Naive thymus-derived CD4-positive, alpha-beta T cell (primary cell): ENCODE results near the gene LRMDA. TPM values are rescaled to one million over a fixed set of nuclear protein-coding genes. Genes with fewer than 3 reads are reported as not detected.

ENCODE experiments used
- ATAC-seq: fragments of 150-1000 bp; cut with Tn5 transposase; 2 replicates; pipeline ENCODE4 v1.10.0; 2021; ENCODE audit warnings: mild to moderate bottlenecking, moderate library complexity
- CTCF ChIA-PET: fragments of 350-600 bp; sonication (Branson Sonifier 250); formaldehyde crosslinking; loops from one replicate; lab custom pipeline; 2021; ENCODE audit warnings: antibody characterized with exemption; lab: Charles Lee
- POLR2A ChIA-PET: fragments of 350-600 bp; sonication (Branson Sonifier 250); formaldehyde crosslinking; loops from one replicate; lab custom pipeline; 2021; ENCODE audit warnings: antibody characterized with exemption, inconsistent platforms; lab: Charles Lee
- DNase-seq, 9 donors: peaks; one replicate each; pipeline versions ENCODE4 v3.0.0 to v3.0.0-alpha.2; 2020 to 2022; ENCODE audit warnings: mixed read lengths in 1 of 9
- H3K27ac ChIP-seq: one replicate; pipeline ENCODE4 v1.7.0; 2013; ENCODE audit warnings: mild to moderate bottlenecking, low read depth, low read length, moderate library complexity
- H3K27me3 ChIP-seq, 2 donors: one replicate each; pipeline ENCODE4 v1.7.0; 2013; ENCODE audit warnings: low read length in 2 of 2, mild to moderate bottlenecking in 2 of 2, moderate library complexity in 2 of 2; ENCODE audit not compliant: control insufficient read depth in 2 of 2, insufficient read depth in 2 of 2
- H3K36me3 ChIP-seq, 3 experiments: 1 replicate in 2 of 3; 2 replicates in 1 of 3; pipeline ENCODE4 v1.7.0; 2013; ENCODE audit warnings: low read length in 3 of 3, mild to moderate bottlenecking in 3 of 3, moderate library complexity in 1 of 3; ENCODE audit not compliant: insufficient read depth in 3 of 3, control insufficient read depth in 2 of 3
- H3K4me1 ChIP-seq, 2 donors: one replicate each; pipeline ENCODE4 v1.7.0; 2013; ENCODE audit warnings: low read length in 2 of 2, mild to moderate bottlenecking in 2 of 2, moderate library complexity in 1 of 2; ENCODE audit not compliant: control insufficient read depth in 2 of 2, insufficient read depth in 2 of 2
- H3K4me3 ChIP-seq: 2 replicates; pipeline ENCODE4 v1.7.0; 2013; ENCODE audit warnings: mild to moderate bottlenecking, low read length
- H3K9me3 ChIP-seq, 3 experiments: 1 replicate in 2 of 3; 2 replicates in 1 of 3; pipeline ENCODE4 v1.7.0; 2013; ENCODE audit warnings: low read length in 3 of 3; ENCODE audit not compliant: control insufficient read depth in 2 of 3
- H3K27ac Mint-ChIP-seq, 9 donors: one replicate each; pipeline ENCODE4 v1.8.0; 2020 to 2022; ENCODE audit warnings: mixed read lengths in 9 of 9, mild to moderate bottlenecking in 8 of 9, moderate library complexity in 5 of 9, inconsistent platforms in 2 of 9
- H3K27me3 Mint-ChIP-seq, 5 donors: one replicate each; pipeline ENCODE4 v1.8.0; 2021 to 2022; ENCODE audit warnings: mixed read lengths in 5 of 5, mild to moderate bottlenecking in 1 of 5
- H3K36me3 Mint-ChIP-seq, 5 donors: one replicate each; pipeline ENCODE4 v1.8.0; 2020 to 2022; ENCODE audit warnings: mixed read lengths in 5 of 5, mild to moderate bottlenecking in 3 of 5, inconsistent platforms in 1 of 5
- H3K4me1 Mint-ChIP-seq, 7 donors: one replicate each; pipeline ENCODE4 v1.8.0; 2020 to 2022; ENCODE audit warnings: mixed read lengths in 7 of 7, mild to moderate bottlenecking in 3 of 7, inconsistent platforms in 1 of 7
- H3K4me3 Mint-ChIP-seq, 10 donors: one replicate each; pipeline ENCODE4 v1.8.0; 2020 to 2022; ENCODE audit warnings: mild to moderate bottlenecking in 10 of 10, mixed read lengths in 10 of 10, moderate library complexity in 6 of 10, inconsistent platforms in 2 of 10
- H3K9me3 Mint-ChIP-seq, 11 donors: one replicate each; pipeline ENCODE4 v1.8.0; 2020 to 2022; ENCODE audit warnings: mixed read lengths in 11 of 11, mild to moderate bottlenecking in 4 of 11, inconsistent platforms in 1 of 11, moderate library complexity in 1 of 11
- intact Hi-C, 2 donors: fragments of 100-400 bp; cut with micrococcal nuclease; formaldehyde crosslinking; loops; one replicate each; pipeline ENCODE4 v1.15.1; 2023
- polyA plus RNA-seq, 2 donors: library from polyadenylated mRNA; unstranded; fragments of 300-500 nt; fragmentation: Illumina TruSeq; gene quantifications; one replicate each; pipeline ENCODE4 v1.2.3, GENCODE V29; 2021
- total RNA-seq, 6 experiments: library from RNA in 5 of 6; stranded (reverse) in 5 of 6; gene quantifications; 1 replicate in 5 of 6; 2 replicates in 1 of 6; pipeline ENCODE4 v1.2.3 and lab custom pipeline; 2021 to 2026

LRMDA gene
- total and polyA plus RNA-seq, 7 experiments from 2014 or later, result 0.57 to 14.9 (median 3.0) TPM; not detected in 4

GRCh38 chr10:75995041-75995430, 563.6 kb downstream of the LRMDA start:
- no peaks in the 10 kb centered on the region for H3K36me3 Mint-ChIP-seq
- ATAC-seq, result no peak
- CTCF ChIA-PET, result no interaction called here

DNA sequence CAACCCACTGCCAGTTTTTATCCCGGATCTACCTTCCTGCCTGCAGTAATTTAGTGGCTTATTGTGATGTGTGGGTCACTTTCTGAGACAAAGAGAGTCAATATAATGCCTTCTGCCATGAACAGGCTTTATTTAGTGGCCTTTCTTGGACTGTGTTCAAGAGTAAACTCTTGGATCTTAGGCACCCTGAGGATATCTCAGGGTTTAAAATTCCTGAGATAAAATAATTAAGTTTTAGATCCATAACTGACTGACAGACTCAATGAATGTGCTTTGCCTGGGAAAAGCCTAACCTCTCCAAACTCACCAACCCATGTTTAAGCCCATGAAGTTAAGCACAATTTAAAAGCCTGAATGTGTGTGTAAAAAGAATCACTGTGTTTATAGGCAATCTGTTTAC, 564.3 kb downstream of the LRMDA start:
- no peaks in the 10 kb centered on the region for H3K4me1 ChIP-seq
- Mint-ChIP-seq H3K36me3 (no peaks in the 10 kb centered on the region), H3K27ac (no peak overlapping the region), H3K9me3 (peaks cover 0 to 2% (median 0%) of the 10 kb centered on the region in 11 donors), H3K4me1 (no peaks in the 10 kb centered on the region), H3K27me3 (peaks cover 0 to 5% (median 0%) of the 10 kb centered on the region in 5 donors), H3K4me3 (no peak overlapping the region)
- ChIA-PET CTCF (no interaction called here), POLR2A (no interaction called here)
- DNase-seq (no peak), ATAC-seq (no peak)
- no peak overlapping the region for H3K27ac ChIP-seq
- no peak overlapping the region for H3K4me3 ChIP-seq
- no peaks in the 10 kb centered on the region for H3K27me3 ChIP-seq
- no peaks in the 10 kb centered on the region for H3K9me3 ChIP-seq
- H3K36me3 ChIP-seq, result no peaks in the 10 kb centered on the region
- intact Hi-C loops, result no loop called here

More at GRCh38 chr10:75995041-75995430, 563.6 kb downstream of the LRMDA start:
- H3K9me3 ChIP-seq, result no peaks in the 10 kb centered on the region
- H3K4me1 Mint-ChIP-seq, result no peaks in the 10 kb centered on the region
- intact Hi-C loops, result no loop called here
- H3K27me3 ChIP-seq, result no peaks in the 10 kb centered on the region
- no peak overlapping the region for H3K27ac ChIP-seq
- H3K9me3 Mint-ChIP-seq, result peaks cover 0 to 3% (median 0%) of the 10 kb centered on the region in 11 donors
- DNase-seq, result no peak
- H3K36me3 ChIP-seq, result no peaks in the 10 kb centered on the region
- H3K4me1 ChIP-seq, result no peaks in the 10 kb centered on the region
- H3K27ac Mint-ChIP-seq, result no peak overlapping the region
- POLR2A ChIA-PET, result no interaction called here
- H3K4me3 ChIP-seq, result no peak overlapping the region
- H3K27me3 Mint-ChIP-seq, result no peaks in the 10 kb centered on the region
- H3K4me3 Mint-ChIP-seq, result no peak overlapping the region

DNA sequence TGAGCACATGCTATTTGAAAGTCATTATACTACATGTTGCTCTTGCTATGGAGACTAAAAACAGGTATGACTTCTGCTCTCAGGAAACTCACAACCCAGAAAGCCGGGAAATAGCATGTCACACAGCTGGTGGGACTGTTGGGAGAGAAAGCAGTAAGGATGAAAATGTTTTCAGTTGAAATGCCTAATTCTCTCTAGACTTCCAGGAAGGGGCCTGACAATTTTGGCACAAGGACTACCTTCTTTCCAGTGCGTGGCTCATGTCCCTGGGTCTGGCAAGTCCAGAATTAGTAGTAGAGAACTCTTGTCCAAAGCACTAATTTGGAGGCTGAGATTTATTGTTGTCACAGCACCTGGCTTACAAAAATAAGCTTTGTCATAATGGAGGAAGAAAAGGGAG, 567.6 kb downstream of the LRMDA start:
- ATAC-seq (no peak), DNase-seq (no peak)
- Mint-ChIP-seq H3K9me3 (peaks cover 0 to 2% (median 0%) of the 10 kb centered on the region in 11 donors), H3K27me3 (peaks cover 0 to 5% (median 0%) of the 10 kb centered on the region in 5 donors), H3K36me3 (no peaks in the 10 kb centered on the region), H3K4me3 (no peak overlapping the region), H3K27ac (no peak overlapping the region), H3K4me1 (no peaks in the 10 kb centered on the region)
- intact Hi-C loops, result no loop called here
- CTCF ChIA-PET, result no interaction called here
- H3K27ac ChIP-seq, result no peak overlapping the region
- H3K4me1 ChIP-seq, result no peaks in the 10 kb centered on the region
- POLR2A ChIA-PET, result no interaction called here
- no peak overlapping the region for H3K4me3 ChIP-seq
- H3K27me3 ChIP-seq, result no peaks in the 10 kb centered on the region
- H3K9me3 ChIP-seq, result no peaks in the 10 kb centered on the region
- no peaks in the 10 kb centered on the region for H3K36me3 ChIP-seq

DNA sequence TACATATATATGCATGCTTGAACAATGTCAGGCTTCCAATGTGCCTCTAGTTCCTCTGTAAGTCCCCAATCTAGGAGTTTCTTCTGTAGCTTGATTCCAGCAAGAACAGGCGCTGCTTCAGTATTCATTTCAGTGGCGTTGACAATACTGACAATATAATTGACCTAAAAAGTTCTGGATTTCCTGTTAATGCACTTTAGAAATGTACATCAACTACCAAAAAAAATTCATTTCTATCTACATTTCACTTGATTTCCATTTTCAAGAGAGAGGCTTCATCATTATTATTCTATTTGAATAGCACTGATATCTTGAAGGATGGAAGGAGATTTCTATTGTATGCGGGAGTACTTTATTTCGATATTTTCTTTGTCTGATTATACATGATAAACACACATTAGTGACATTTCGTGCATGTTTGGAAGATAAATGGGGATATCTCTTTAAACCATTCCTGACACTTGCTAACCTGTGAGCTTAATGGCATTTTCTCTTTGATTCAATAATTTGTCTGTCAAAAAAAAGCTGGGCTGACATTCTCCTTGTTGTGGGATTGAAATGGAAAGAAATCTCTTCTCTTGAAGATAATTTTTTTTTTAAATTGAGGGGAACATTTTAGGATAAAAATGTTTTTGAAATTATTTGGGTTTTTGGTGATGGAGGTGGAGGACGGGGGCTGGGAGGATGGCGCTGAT, 568.2 kb downstream of the LRMDA start:
- Mint-ChIP-seq H3K27me3 (peaks cover 0 to 5% (median 0%) of the 10 kb centered on the region in 5 donors), H3K27ac (no peak overlapping the region), H3K36me3 (no peaks in the 10 kb centered on the region), H3K9me3 (peaks cover 0 to 2% (median 0%) of the 10 kb centered on the region in 11 donors), H3K4me3 (no peak overlapping the region), H3K4me1 (no peaks in the 10 kb centered on the region)
- no peak for DNase-seq
- Histone ChIP-seq H3K27ac (no peak overlapping the region), H3K27me3 (no peaks in the 10 kb centered on the region), H3K36me3 (no peaks in the 10 kb centered on the region), H3K4me1 (no peaks in the 10 kb centered on the region), H3K9me3 (no peaks in the 10 kb centered on the region), H3K4me3 (no peak overlapping the region)
- ATAC-seq, result no peak
- intact Hi-C loops, result no loop called here
- ChIA-PET POLR2A (no interaction called here), CTCF (no interaction called here)

- DNase-seq (no peak), ATAC-seq (no peak)
- Histone ChIP-seq H3K4me3 (no peak overlapping the region), H3K27ac (no peak overlapping the region), H3K4me1 (no peaks in the 10 kb centered on the region), H3K36me3 (no peaks in the 10 kb centered on the region), H3K9me3 (no peaks in the 10 kb centered on the region), H3K27me3 (no peaks in the 10 kb centered on the region)
- no peak overlapping the region for H3K27ac Mint-ChIP-seq
- POLR2A ChIA-PET, result no interaction called here
- no peaks in the 10 kb centered on the region for H3K36me3 Mint-ChIP-seq
- no peak overlapping the region for H3K4me3 Mint-ChIP-seq
- H3K27me3 Mint-ChIP-seq, result peaks cover 0 to 5% (median 0%) of the 10 kb centered on the region in 5 donors
- H3K9me3 Mint-ChIP-seq, result peaks cover 0 to 2% (median 0%) of the 10 kb centered on the region in 11 donors
- no peaks in the 10 kb centered on the region for H3K4me1 Mint-ChIP-seq
- CTCF ChIA-PET, result no interaction called here
- intact Hi-C loops, result no loop called here
Observed at GRCh38 chr10:76000550-76000949, 569.1 kb downstream of the LRMDA start.

- no peaks in the 10 kb centered on the region for H3K4me1 ChIP-seq
- no peak overlapping the region for H3K4me3 ChIP-seq
- no peaks in the 10 kb centered on the region for H3K27me3 ChIP-seq
- no peaks in the 10 kb centered on the region for H3K36me3 ChIP-seq
- no peak for DNase-seq
- CTCF ChIA-PET, result no interaction called here
- ATAC-seq, result no peak
- no peak overlapping the region for H3K27ac ChIP-seq
- Mint-ChIP-seq H3K4me1 (no peaks in the 10 kb centered on the region), H3K9me3 (peaks cover 0 to 2% (median 0%) of the 10 kb centered on the region in 11 donors), H3K27me3 (peaks cover 0 to 5% (median 0%) of the 10 kb centered on the region in 5 donors), H3K27ac (no peak overlapping the region), H3K4me3 (no peak overlapping the region), H3K36me3 (no peaks in the 10 kb centered on the region)
- intact Hi-C loops, result no loop called here
- no peaks in the 10 kb centered on the region for H3K9me3 ChIP-seq
- POLR2A ChIA-PET, result no interaction called here
Observed at GRCh38 chr10:76001019-76001418, 569.6 kb downstream of the LRMDA start.

DNA sequence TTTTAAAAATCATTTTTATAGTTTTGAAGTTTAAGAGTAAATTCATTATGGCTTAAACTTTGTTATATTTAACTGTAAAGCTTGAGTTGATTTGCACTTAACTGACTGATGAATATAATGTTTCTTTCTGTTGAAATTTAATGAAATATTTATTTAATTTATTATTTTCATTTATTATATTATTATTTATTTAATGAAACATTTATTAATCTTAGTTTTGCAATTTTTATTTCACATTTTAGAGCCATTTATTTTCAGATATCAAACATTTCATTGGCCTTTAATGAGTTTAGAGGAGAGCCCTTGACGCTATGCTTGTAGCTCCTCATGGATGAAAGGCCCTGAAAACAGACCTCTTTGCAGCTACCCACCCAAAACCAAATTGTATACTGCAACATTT, 570.0 kb downstream of the LRMDA start:
- CTCF ChIA-PET, result no interaction called here
- DNase-seq (no peak), ATAC-seq (no peak)
- peaks cover 0 to 5% (median 0%) of the 10 kb centered on the region in 5 donors for H3K27me3 Mint-ChIP-seq
- POLR2A ChIA-PET, result no interaction called here
- peaks cover 0 to 2% (median 0%) of the 10 kb centered on the region in 11 donors for H3K9me3 Mint-ChIP-seq
- no peaks in the 10 kb centered on the region for H3K9me3 ChIP-seq
- no peak overlapping the region for H3K27ac Mint-ChIP-seq
- intact Hi-C loops, result no loop called here
- H3K27ac ChIP-seq, result no peak overlapping the region
- no peaks in the 10 kb centered on the region for H3K36me3 Mint-ChIP-seq
- no peaks in the 10 kb centered on the region for H3K27me3 ChIP-seq
- no peaks in the 10 kb centered on the region for H3K36me3 ChIP-seq
- H3K4me3 Mint-ChIP-seq, result no peak overlapping the region
- H3K4me3 ChIP-seq, result no peak overlapping the region
- H3K4me1 ChIP-seq, result no peaks in the 10 kb centered on the region
- no peaks in the 10 kb centered on the region for H3K4me1 Mint-ChIP-seq
